Endothelial cell (in vitro differentiated cells): ENCODE data around the gene CRYBG1. TPM values are rescaled to one million over a fixed set of nuclear protein-coding genes. Genes with fewer than 3 reads are reported as not detected.

Source experiments
- DNase-seq: peaks from one replicate; pipeline ENCODE4 v3.0.0; 2021; ENCODE audit warnings: low spot score
- H3K27ac Mint-ChIP-seq: one replicate; pipeline ENCODE4 v1.8.0; 2021; ENCODE audit warnings: mixed read lengths, inconsistent platforms; ENCODE audit not compliant: unreplicated experiment
- H3K27me3 Mint-ChIP-seq: one replicate; pipeline ENCODE4 v1.8.0; 2021; ENCODE audit warnings: mild to moderate bottlenecking, moderate library complexity, mixed read lengths, inconsistent platforms; ENCODE audit not compliant: unreplicated experiment
- H3K36me3 Mint-ChIP-seq: one replicate; pipeline ENCODE4 v1.8.0; 2021; ENCODE audit warnings: mild to moderate bottlenecking, low read depth, mixed read lengths, inconsistent platforms; ENCODE audit not compliant: unreplicated experiment
- H3K4me1 Mint-ChIP-seq: one replicate; pipeline ENCODE4 v1.8.0; 2021; ENCODE audit warnings: mild to moderate bottlenecking, mixed read lengths, inconsistent platforms; ENCODE audit not compliant: unreplicated experiment
- H3K4me3 Mint-ChIP-seq: one replicate; pipeline ENCODE4 v1.8.0; 2021; ENCODE audit warnings: mild to moderate bottlenecking, mixed read lengths, inconsistent platforms; ENCODE audit not compliant: unreplicated experiment
- H3K9me3 Mint-ChIP-seq: one replicate; pipeline ENCODE4 v1.8.0; 2021; ENCODE audit warnings: mixed read lengths, inconsistent platforms; ENCODE audit not compliant: unreplicated experiment
- total RNA-seq: library from RNA; stranded (reverse); fragmentation: NEBNext Ultra II Directional; extraction: Animal tissue kit (Norgen Biotek cat#: 25700); gene quantifications from one replicate; pipeline ENCODE4 v1.2.1, GENCODE V29; 2021; ENCODE audit not compliant: unreplicated experiment
- TF ChIP-seq, protein P1 (sequence below): fragments of 200-600 bp; sonication (generic); IDR thresholded peaks from one replicate; pipeline ENCODE4 v1.5.0; 2021; ENCODE audit warnings: antibody characterized with exemption; ENCODE audit not compliant: unreplicated experiment

The CRYBG1 gene
- total RNA-seq, 1 donor from 2014 or later = 0.08 TPM

DNA sequence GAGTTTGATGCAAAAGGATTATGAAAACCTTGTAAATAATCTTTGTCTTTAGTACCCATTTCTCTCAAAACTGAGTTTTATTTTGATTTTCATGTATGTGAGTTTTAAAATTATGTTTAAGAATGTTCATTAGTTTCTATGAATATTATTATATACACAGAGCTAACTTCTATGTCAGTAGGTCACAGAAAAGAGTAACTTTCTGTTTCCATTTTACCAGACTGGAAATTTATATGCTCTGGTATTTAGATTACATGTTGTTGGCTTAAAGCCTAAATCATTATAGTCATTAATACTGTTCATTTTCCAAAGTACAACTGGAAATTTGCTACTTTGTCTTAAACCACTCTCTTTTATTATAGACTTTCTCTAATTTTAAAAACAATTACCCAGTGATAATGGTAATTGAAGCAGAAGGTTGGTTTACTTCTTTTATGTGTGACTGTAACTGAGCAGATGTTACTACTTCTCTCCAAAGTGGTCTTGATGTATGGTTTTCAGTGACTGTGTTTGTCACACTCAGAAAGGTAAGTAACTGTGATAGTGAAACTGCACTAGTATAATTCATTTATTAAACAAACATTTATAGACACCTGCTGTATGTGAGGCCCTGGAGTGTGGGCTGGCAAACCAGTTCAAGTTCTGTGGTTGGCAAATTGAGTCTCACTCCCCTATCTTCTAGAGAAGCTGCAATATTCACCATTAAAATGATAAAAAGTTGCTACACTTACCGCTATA lies 13.2 kb downstream of the CRYBG1 start:
- TF ChIP-seq, protein P1, sequence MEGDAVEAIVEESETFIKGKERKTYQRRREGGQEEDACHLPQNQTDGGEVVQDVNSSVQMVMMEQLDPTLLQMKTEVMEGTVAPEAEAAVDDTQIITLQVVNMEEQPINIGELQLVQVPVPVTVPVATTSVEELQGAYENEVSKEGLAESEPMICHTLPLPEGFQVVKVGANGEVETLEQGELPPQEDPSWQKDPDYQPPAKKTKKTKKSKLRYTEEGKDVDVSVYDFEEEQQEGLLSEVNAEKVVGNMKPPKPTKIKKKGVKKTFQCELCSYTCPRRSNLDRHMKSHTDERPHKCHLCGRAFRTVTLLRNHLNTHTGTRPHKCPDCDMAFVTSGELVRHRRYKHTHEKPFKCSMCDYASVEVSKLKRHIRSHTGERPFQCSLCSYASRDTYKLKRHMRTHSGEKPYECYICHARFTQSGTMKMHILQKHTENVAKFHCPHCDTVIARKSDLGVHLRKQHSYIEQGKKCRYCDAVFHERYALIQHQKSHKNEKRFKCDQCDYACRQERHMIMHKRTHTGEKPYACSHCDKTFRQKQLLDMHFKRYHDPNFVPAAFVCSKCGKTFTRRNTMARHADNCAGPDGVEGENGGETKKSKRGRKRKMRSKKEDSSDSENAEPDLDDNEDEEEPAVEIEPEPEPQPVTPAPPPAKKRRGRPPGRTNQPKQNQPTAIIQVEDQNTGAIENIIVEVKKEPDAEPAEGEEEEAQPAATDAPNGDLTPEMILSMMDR = no peak
- Mint-ChIP-seq H3K27ac (no peak overlapping the region), H3K4me1 (peaks cover 7% of the 10 kb centered on the region), H3K36me3 (no peaks in the 10 kb centered on the region), H3K4me3 (no peak overlapping the region), H3K9me3 (no peaks in the 10 kb centered on the region), H3K27me3 (no peaks in the 10 kb centered on the region)
- no peak for DNase-seq

DNA sequence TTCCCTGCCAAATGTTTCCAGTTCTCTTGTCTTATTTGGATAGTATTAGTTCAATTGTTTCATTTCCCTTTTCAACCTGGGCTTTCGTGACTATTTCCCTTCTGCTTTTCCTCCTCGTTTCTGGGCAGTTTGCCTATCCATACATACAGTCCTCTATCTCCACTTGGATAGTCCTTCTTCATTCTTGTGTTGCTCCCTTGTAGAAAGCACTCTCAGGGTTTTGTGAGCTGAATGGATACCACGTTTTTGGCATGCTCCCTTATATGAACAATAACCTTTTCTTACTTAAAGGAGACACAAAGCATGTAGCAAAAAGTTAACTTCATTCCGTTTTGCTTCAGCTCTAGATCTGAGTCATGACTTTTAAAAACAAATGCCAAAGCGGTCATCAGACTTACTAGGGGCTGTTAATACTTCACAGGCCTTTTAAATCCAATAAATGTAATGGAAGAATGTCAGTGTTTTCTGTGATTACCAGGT lies 16.6 kb downstream of the CRYBG1 start:
- H3K4me3 Mint-ChIP-seq = no peak overlapping the region
- H3K4me1 Mint-ChIP-seq = peaks cover 17% of the 10 kb centered on the region
- H3K9me3 Mint-ChIP-seq = no peaks in the 10 kb centered on the region
- TF ChIP-seq, protein P1 = no peak
- no peaks in the 10 kb centered on the region for H3K27me3 Mint-ChIP-seq
- H3K36me3 Mint-ChIP-seq = no peaks in the 10 kb centered on the region
- DNase-seq = no peak
- no peak overlapping the region for H3K27ac Mint-ChIP-seq

DNA sequence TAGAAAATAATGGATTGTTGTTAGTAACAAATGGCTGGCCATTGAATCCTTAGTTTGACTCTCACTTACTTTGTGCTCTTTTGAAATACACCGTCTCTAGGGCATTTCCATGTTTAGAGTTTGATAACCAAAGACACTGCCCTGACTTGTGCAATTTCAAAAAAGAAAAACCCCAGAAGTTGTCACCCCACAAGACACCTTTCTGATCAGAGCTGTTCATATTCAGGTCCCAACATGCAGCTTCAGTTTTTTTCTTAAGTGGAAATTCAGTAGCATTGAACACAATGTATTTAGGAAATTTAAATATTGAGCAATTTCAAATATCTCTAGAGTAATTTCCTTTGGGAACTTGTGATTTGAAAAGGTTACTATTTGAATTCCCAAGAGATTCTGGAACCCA lies 19.4 kb downstream of the CRYBG1 start:
- Mint-ChIP-seq H3K36me3 (no peaks in the 10 kb centered on the region), H3K4me1 (peaks cover 18% of the 10 kb centered on the region), H3K27ac (no peak overlapping the region), H3K27me3 (no peaks in the 10 kb centered on the region), H3K4me3 (no peak overlapping the region), H3K9me3 (no peaks in the 10 kb centered on the region)
- TF ChIP-seq, protein P1 = no peak
- DNase-seq = no peak

DNA sequence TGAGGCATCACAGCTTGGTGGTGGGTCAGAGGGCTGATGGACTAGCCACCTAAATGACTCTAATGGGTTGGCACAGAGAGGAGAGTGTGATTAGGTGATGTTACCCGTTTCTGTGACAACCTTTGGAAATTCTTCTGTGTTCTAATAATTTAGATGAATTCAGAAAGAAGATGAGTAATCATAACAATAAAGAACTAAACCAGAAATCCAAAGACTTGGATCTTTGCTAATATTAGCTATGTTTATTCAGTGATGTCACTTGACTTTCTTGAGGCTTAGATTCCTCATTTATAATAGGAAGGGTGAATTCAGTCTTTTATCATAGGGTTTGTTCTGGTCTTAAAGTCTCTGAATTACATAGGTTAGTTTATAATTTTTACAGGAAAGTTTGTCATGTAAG lies 19.9 kb downstream of the CRYBG1 start:
- no peak overlapping the region for H3K27ac Mint-ChIP-seq
- no peak overlapping the region for H3K4me3 Mint-ChIP-seq
- TF ChIP-seq, protein P1 = no peak
- no peaks in the 10 kb centered on the region for H3K36me3 Mint-ChIP-seq
- peaks cover under 1% of the 10 kb centered on the region for H3K27me3 Mint-ChIP-seq
- no peak for DNase-seq
- peaks cover 18% of the 10 kb centered on the region for H3K4me1 Mint-ChIP-seq
- H3K9me3 Mint-ChIP-seq = no peaks in the 10 kb centered on the region

DNA sequence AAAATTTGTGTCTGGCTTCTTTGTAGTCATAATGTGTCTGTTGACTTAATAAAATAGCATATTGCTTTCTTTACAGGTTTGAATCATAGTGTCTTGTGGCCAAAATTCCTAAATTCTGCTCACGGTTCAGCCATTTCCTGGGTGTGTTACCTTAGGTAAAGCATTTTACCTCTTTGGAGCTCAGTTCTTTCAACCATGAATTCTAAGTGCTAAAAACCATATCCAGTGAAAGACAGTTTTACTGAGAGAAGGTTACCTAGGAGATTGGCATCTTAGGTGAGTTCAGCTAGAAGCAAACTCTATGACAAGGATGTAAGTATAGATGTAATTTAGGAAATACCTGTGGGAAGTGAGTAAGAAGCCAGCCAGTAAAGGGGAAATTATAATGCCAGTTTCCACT lies 20.7 kb downstream of the CRYBG1 start:
- H3K27me3 Mint-ChIP-seq = peaks cover 2% of the 10 kb centered on the region
- TF ChIP-seq, protein P1 = no peak
- DNase-seq = no peak
- no peaks in the 10 kb centered on the region for H3K36me3 Mint-ChIP-seq
- no peak overlapping the region for H3K4me3 Mint-ChIP-seq
- no peak overlapping the region for H3K27ac Mint-ChIP-seq
- peaks cover 18% of the 10 kb centered on the region for H3K4me1 Mint-ChIP-seq
- no peaks in the 10 kb centered on the region for H3K9me3 Mint-ChIP-seq
